ENCODE data around the gene CCNK. TPM values are rescaled to one million over a fixed set of nuclear protein-coding genes. Genes with fewer than 3 reads are reported as not detected.
A peak's percentile ranks its signal among the peaks of the same experiment; 100 is the strongest.

CCNK gene
- total RNA-seq, 2 experiments from 2014 or later = 140 to 151 TPM

DNA sequence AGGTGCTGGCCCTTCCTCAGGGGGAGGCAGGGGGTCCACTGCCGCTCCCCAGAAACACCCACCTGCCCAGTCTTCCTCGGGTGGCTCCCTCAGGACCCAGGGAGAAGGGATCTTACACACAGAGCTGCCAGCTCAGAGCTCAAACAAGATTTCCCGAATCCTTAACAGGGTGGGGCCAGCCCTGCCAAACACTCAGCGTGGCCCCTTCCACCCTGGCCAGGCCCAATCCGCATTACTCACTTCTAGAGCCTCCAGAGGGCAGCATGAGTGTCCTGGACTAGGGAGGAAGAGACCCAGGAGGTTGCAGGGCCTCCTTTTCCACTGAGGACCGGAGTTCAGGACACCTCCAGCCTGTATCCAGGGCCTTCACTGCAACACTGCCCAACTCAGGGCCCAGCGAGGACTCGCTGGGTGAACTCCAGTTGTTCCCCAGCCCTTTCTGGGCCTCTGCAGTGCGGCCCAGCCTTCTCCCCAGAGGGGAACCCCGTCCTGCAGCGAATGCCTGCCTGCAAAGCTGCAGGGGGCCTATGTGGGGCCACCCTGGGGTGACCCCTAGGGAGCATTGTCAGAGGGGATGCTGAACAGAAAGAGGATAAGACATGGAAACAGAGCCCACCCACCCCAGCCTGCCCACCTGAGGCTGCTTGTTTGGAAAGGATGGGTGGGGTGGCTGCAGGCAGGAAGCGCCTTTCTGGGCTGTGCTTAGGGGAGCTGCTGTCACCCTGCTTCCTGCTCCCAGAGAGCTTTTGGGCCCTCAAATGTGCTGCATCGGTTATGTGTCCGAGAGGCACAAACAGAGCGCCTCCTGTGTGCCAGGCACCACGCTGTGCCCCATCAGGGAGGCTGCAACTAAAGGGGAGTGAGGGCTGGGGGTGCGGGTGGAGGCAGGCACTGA, 43.8 kb downstream of the CCNK start:
- H3K27ac ChIP-seq (ENCODE audit: low read depth in 1 of 2, low read length in 2 of 2) = peak overlapping the region; percentile 48 to 67
- no peaks in the 10 kb centered on the region for H3K27me3 Mint-ChIP-seq
- intact Hi-C loops (cut with DNase I, micrococcal nuclease) = no loop called here
- POLR2A ChIA-PET = interaction anchor here (0.6 to 2.4 kb wide), 3 partner anchors 44 to 103 kb away, joined by 3 to 17 read pairs (median 4); partner anchors contain the start of genes CCDC85C, CCNK and SETD3
- H3K4me3 Mint-ChIP-seq = peak overlapping the region; percentile 75
- H3K9me3 ChIP-seq (ENCODE audit: control insufficient read depth in 1 of 2, insufficient read depth in 1 of 2, low read length in 2 of 2) = no peaks in the 10 kb centered on the region
- H3K4me1 ChIP-seq (ENCODE audit: insufficient read depth, low read length) = peaks cover 24% of the 10 kb centered on the region
- no peaks in the 10 kb centered on the region for H3K36me3 ChIP-seq (ENCODE audit: insufficient read depth, low read length)
- peak overlapping the region; percentile 84 for H3K27ac Mint-ChIP-seq
- H3K36me3 Mint-ChIP-seq (ENCODE audit: low read depth) = no peaks in the 10 kb centered on the region
- ATAC-seq (ENCODE audit: poor library complexity) = peak; percentile 72
- H3K4me3 ChIP-seq (ENCODE audit: low read length) = no peak overlapping the region
- TF ChIP-seq, protein P1, sequence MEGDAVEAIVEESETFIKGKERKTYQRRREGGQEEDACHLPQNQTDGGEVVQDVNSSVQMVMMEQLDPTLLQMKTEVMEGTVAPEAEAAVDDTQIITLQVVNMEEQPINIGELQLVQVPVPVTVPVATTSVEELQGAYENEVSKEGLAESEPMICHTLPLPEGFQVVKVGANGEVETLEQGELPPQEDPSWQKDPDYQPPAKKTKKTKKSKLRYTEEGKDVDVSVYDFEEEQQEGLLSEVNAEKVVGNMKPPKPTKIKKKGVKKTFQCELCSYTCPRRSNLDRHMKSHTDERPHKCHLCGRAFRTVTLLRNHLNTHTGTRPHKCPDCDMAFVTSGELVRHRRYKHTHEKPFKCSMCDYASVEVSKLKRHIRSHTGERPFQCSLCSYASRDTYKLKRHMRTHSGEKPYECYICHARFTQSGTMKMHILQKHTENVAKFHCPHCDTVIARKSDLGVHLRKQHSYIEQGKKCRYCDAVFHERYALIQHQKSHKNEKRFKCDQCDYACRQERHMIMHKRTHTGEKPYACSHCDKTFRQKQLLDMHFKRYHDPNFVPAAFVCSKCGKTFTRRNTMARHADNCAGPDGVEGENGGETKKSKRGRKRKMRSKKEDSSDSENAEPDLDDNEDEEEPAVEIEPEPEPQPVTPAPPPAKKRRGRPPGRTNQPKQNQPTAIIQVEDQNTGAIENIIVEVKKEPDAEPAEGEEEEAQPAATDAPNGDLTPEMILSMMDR (IDR thresholded peaks at IDR 0.05) = no peak
- CTCF ChIA-PET = no interaction called here
- no peaks in the 10 kb centered on the region for H3K9me3 Mint-ChIP-seq
- no peaks in the 10 kb centered on the region for H3K27me3 ChIP-seq (ENCODE audit: control insufficient read depth in 1 of 2, insufficient read depth in 2 of 2, low read length in 2 of 2)
- H3K4me1 Mint-ChIP-seq (ENCODE audit: low read depth) = peaks cover 16% of the 10 kb centered on the region
- peak in 7 of 14 experiments; percentile 16 to 49 (median 22) for DNase-seq

DNA sequence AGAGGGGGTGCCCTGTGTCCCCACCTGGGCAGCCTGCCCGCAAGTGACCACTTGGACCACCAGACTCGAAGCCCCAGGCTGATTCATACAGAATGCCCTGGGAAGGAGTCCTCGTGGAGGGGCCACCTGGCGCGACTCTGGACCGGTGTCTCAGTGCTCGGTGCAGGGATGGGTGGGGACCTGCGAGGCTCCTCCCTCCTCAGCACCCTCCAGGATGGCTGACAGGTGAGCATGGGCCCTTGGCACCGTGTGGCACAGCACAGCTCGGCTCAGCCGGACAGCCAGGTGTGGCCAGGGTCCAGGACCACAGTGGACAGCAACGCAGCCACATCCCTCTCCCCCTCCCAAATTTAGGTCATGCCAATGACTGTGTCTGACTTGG, 44.5 kb downstream of the CCNK start:
- ATAC-seq (ENCODE audit: poor library complexity) (peak; percentile 67), DNase-seq (peak in 1 of 14 experiments; percentile 14)
- Mint-ChIP-seq H3K36me3 (ENCODE audit: low read depth) (no peaks in the 10 kb centered on the region), H3K9me3 (no peaks in the 10 kb centered on the region), H3K27ac (peak overlapping the region; percentile 84), H3K4me1 (ENCODE audit: low read depth) (peaks cover 16% of the 10 kb centered on the region), H3K27me3 (no peaks in the 10 kb centered on the region), H3K4me3 (no peak overlapping the region)
- ChIA-PET POLR2A (interaction anchor here (0.6 to 2.4 kb wide), 3 partner anchors 45 to 102 kb away, joined by 3 to 17 read pairs (median 4); partner anchors contain the start of genes CCDC85C, CCNK and SETD3), CTCF (no interaction called here)
- Histone ChIP-seq H3K4me3 (ENCODE audit: low read length) (no peak overlapping the region), H3K4me1 (ENCODE audit: insufficient read depth, low read length) (peaks cover 24% of the 10 kb centered on the region), H3K36me3 (ENCODE audit: insufficient read depth, low read length) (no peaks in the 10 kb centered on the region), H3K27me3 (ENCODE audit: control insufficient read depth in 1 of 2, insufficient read depth in 2 of 2, low read length in 2 of 2) (no peaks in the 10 kb centered on the region), H3K9me3 (ENCODE audit: control insufficient read depth in 1 of 2, insufficient read depth in 1 of 2, low read length in 2 of 2) (no peaks in the 10 kb centered on the region), H3K27ac (ENCODE audit: low read depth in 1 of 2, low read length in 2 of 2) (peak overlapping the region; percentile 48 to 67)
- intact Hi-C loops (cut with DNase I, micrococcal nuclease) = no loop called here
- TF ChIP-seq, protein P1 (IDR thresholded peaks at IDR 0.05) = no peak

DNA sequence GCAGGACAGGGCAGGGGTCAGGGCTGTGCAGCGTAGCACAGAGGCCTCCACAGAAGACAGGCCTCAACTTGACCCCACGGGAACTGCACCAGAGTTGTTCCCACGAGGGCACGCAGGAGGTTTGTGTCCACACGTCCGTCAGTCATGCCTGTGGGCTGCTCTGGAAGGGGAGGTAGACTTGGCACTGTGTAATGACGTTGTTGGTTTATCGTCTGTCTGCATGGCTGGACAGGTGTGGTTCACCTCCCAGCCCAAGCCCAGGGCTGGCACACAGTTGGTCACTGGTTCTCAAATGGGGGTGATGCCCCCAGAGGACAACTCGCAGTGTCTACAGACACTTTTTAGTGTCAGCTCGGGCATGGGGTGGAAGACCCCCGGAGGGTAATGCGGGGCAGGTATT, 45.8 kb downstream of the CCNK start:
- Histone ChIP-seq H3K4me3 (ENCODE audit: low read length) (no peak overlapping the region), H3K27me3 (ENCODE audit: control insufficient read depth in 1 of 2, insufficient read depth in 2 of 2, low read length in 2 of 2) (no peaks in the 10 kb centered on the region), H3K27ac (ENCODE audit: low read depth in 1 of 2, low read length in 2 of 2) (no peak overlapping the region), H3K4me1 (ENCODE audit: insufficient read depth, low read length) (peaks cover 24% of the 10 kb centered on the region), H3K9me3 (ENCODE audit: control insufficient read depth in 1 of 2, insufficient read depth in 1 of 2, low read length in 2 of 2) (no peaks in the 10 kb centered on the region), H3K36me3 (ENCODE audit: insufficient read depth, low read length) (no peaks in the 10 kb centered on the region)
- TF ChIP-seq, protein P1 (IDR thresholded peaks at IDR 0.05) = no peak
- Mint-ChIP-seq H3K4me1 (ENCODE audit: low read depth) (peaks cover 16% of the 10 kb centered on the region), H3K4me3 (no peak overlapping the region), H3K9me3 (no peaks in the 10 kb centered on the region), H3K27ac (no peak overlapping the region), H3K27me3 (no peaks in the 10 kb centered on the region), H3K36me3 (ENCODE audit: low read depth) (no peaks in the 10 kb centered on the region)
- POLR2A ChIA-PET = no interaction called here
- intact Hi-C loops (cut with DNase I, micrococcal nuclease) = no loop called here
- CTCF ChIA-PET = no interaction called here
- DNase-seq = no peak
- no peak for ATAC-seq (ENCODE audit: poor library complexity)

All from CD4-positive, alpha-beta T cell (primary cell).